Melanocyte of skin (primary cell): ENCODE measurements around the gene CLEC18A. TPM values are rescaled to one million over a fixed set of nuclear protein-coding genes. Genes with fewer than 3 reads are reported as not detected.

ENCODE experiments used
- small RNA-seq, 2 donors: library from RNA; depleted of rRNA; stranded (forward); fragments of <200 nt; gene quantifications; one replicate each; pipeline ENCODE3, GENCODE V24; 2012
- total RNA-seq, 2 donors: library from RNA; depleted of rRNA; stranded (reverse); fragments of >200 nt; gene quantifications; 2 replicates each; pipeline ENCODE4 v1.2.3, GENCODE V29; 2012

Gene CLEC18A
- under 1 TPM; 0.67 to 0.69 TPM for total RNA-seq

GRCh38 chr16:69951017-69951671, at the start of gene CLEC18A:
CLEC18A (plus strand) TSS chr16:69951334; CDS start chr16:69951367, 33 bp downstream.

Small RNA genes within 50 kb of the gene (small RNA-seq; reads per million reads assigned to genes)
- gene AC026468.1 (0 reads per million in 2 donors), gene MIR140 (1,164 to 1,333 reads per million in 2 donors)

Other genes with a start within 250 kb of the CLEC18A start
- 1,000 to 10,000 TPM in 1 of 2 donors, 100 to 1,000 TPM in 1; 492 to 2,225 TPM for gene NQO1, start 224.8 kb upstream of the CLEC18A start, total RNA-seq
- gene NOB1, start 196.4 kb upstream of the CLEC18A start, total RNA-seq: 10 to 100 TPM; 20.6 to 36.0 TPM
- 10 to 100 TPM; 32.0 to 34.3 TPM for gene WWP2, start 189.0 kb upstream of the CLEC18A start, total RNA-seq
- gene PDPR, start 163.0 kb downstream of the CLEC18A start, total RNA-seq: 10 to 100 TPM; 18.9 to 37.6 TPM
- under 1 TPM; 0.33 to 0.34 TPM for gene CLEC18C, start 222.5 kb downstream of the CLEC18A start, total RNA-seq